Sigmoid colon (tissue), 4 donors: ENCODE measurements around the gene RACGAP1.

Experiments
- EP300 ChIP-seq, 4 donors: sonication (generic); formaldehyde crosslinking; IDR thresholded peaks; one replicate each; pipeline ENCODE4 v1.6.1; 2017; ENCODE audit warnings: antibody characterized with exemption in 4 of 4
- POLR2A ChIP-seq, 2 donors: fragments of 450-650 bp; IDR thresholded peaks; one replicate each; pipeline ENCODE4 v1.6.1; 2016; ENCODE audit warnings: antibody characterized with exemption in 2 of 2, mild to moderate bottlenecking in 2 of 2, moderate library complexity in 2 of 2
- POLR2AphosphoS5 ChIP-seq, 4 donors: sonication (generic); formaldehyde crosslinking; IDR thresholded peaks; one replicate each; pipeline ENCODE4 v1.6.1; 2017; ENCODE audit warnings: antibody characterized with exemption in 4 of 4
- TF ChIP-seq, protein P1 (sequence below), 4 experiments: fragments of 450-650 bp in 3 of 4; fragments of 200-600 bp in 1 of 4; IDR thresholded peaks; one replicate each; pipeline ENCODE4 v1.5.1; 2016 to 2019; ENCODE audit warnings: antibody characterized with exemption in 4 of 4, mild to moderate bottlenecking in 3 of 4, moderate library complexity in 2 of 4

DNA sequence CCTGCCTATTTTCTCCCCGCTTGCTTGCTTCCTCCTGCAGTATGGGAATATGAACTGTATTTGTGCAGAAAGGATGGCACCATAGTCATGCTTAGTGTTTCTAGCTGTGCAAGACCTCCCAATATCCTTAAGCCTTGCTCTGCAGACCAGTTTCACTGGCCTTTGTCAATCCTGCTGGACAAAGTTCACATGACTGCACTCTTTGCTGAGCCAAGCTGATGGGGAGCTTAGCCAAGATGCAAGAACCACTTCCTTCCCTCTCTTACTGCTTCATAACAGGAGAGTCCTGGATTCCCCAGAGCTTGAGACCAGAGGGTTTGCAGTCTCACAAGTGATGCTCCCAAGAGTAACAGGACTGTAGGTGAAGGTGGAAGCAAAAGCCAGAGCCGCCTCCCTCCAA lies 35.9 kb upstream of the RACGAP1 start:
- TF ChIP-seq POLR2A (IDR thresholded peaks at IDR 0.05) (no peak), POLR2AphosphoS5 (IDR thresholded peaks at IDR 0.05) (no peak), EP300 (IDR thresholded peaks at IDR 0.05) (no peak)
- TF ChIP-seq, protein P1, sequence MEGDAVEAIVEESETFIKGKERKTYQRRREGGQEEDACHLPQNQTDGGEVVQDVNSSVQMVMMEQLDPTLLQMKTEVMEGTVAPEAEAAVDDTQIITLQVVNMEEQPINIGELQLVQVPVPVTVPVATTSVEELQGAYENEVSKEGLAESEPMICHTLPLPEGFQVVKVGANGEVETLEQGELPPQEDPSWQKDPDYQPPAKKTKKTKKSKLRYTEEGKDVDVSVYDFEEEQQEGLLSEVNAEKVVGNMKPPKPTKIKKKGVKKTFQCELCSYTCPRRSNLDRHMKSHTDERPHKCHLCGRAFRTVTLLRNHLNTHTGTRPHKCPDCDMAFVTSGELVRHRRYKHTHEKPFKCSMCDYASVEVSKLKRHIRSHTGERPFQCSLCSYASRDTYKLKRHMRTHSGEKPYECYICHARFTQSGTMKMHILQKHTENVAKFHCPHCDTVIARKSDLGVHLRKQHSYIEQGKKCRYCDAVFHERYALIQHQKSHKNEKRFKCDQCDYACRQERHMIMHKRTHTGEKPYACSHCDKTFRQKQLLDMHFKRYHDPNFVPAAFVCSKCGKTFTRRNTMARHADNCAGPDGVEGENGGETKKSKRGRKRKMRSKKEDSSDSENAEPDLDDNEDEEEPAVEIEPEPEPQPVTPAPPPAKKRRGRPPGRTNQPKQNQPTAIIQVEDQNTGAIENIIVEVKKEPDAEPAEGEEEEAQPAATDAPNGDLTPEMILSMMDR (IDR thresholded peaks at IDR 0.05) = no peak
